ENCODE data around the gene TNS3. TPM values are rescaled to one million over a fixed set of nuclear protein-coding genes. Genes with fewer than 3 reads are reported as not detected.

Gene TNS3
- total RNA-seq, 2 donors from 2014 or later = 2.3 to 2.6 TPM

GRCh38 chr7:47255007-47255406, 326.9 kb downstream of the TNS3 start:
- Mint-ChIP-seq H3K36me3 (ENCODE audit: low read depth) (peaks cover 6% of the 10 kb centered on the region), H3K27me3 (peaks cover 30% of the 10 kb centered on the region), H3K27ac (no peak overlapping the region), H3K4me1 (peaks cover 4% of the 10 kb centered on the region), H3K4me3 (no peak overlapping the region)
- DNase-seq = no peak
- ATAC-seq = no peak
- no peaks in the 10 kb centered on the region for H3K9me3 ChIP-seq (ENCODE audit: control insufficient read depth, low read length, poor library complexity, severe bottlenecking)

GRCh38 chr7:47254081-47254977, 327.6 kb downstream of the TNS3 start:
- ATAC-seq = peak; percentile 71
- Mint-ChIP-seq H3K4me1 (peaks cover 4% of the 10 kb centered on the region), H3K27me3 (peaks cover 30% of the 10 kb centered on the region), H3K36me3 (ENCODE audit: low read depth) (peaks cover 6% of the 10 kb centered on the region), H3K27ac (no peak overlapping the region), H3K4me3 (peak overlapping the region; percentile 72)
- no peaks in the 10 kb centered on the region for H3K9me3 ChIP-seq (ENCODE audit: control insufficient read depth, low read length, poor library complexity, severe bottlenecking)
- peak in 2 of 3 donors; percentile 18 to 26 for DNase-seq

GRCh38 chr7:47253650-47254080, 328.2 kb downstream of the TNS3 start:
- no peak for ATAC-seq
- Mint-ChIP-seq H3K27me3 (peaks cover 30% of the 10 kb centered on the region), H3K27ac (no peak overlapping the region), H3K4me1 (peaks cover 4% of the 10 kb centered on the region), H3K4me3 (peak overlapping the region; percentile 31), H3K36me3 (ENCODE audit: low read depth) (peaks cover 6% of the 10 kb centered on the region)
- DNase-seq = no peak
- H3K9me3 ChIP-seq (ENCODE audit: control insufficient read depth, low read length, poor library complexity, severe bottlenecking) = no peaks in the 10 kb centered on the region

GRCh38 chr7:47252675-47253074, 329.2 kb downstream of the TNS3 start:
- Mint-ChIP-seq H3K27me3 (peaks cover 30% of the 10 kb centered on the region), H3K36me3 (ENCODE audit: low read depth) (peaks cover 4% of the 10 kb centered on the region), H3K27ac (no peak overlapping the region), H3K4me3 (no peak overlapping the region), H3K4me1 (peaks cover 4% of the 10 kb centered on the region)
- no peak for ATAC-seq
- no peaks in the 10 kb centered on the region for H3K9me3 ChIP-seq (ENCODE audit: control insufficient read depth, low read length, poor library complexity, severe bottlenecking)
- no peak for DNase-seq

- H3K4me3 Mint-ChIP-seq = no peak overlapping the region
- peaks cover 7% of the 10 kb centered on the region for H3K27me3 Mint-ChIP-seq
- no peaks in the 10 kb centered on the region for H3K36me3 Mint-ChIP-seq (ENCODE audit: low read depth)
- ATAC-seq (no peak), DNase-seq (no peak)
- no peaks in the 10 kb centered on the region for H3K9me3 ChIP-seq (ENCODE audit: control insufficient read depth, low read length, poor library complexity, severe bottlenecking)
- no peaks in the 10 kb centered on the region for H3K4me1 Mint-ChIP-seq
- H3K27ac Mint-ChIP-seq = no peak overlapping the region
Observed at GRCh38 chr7:47249361-47249760, 332.6 kb downstream of the TNS3 start.

- Mint-ChIP-seq H3K27me3 (peaks cover 6% of the 10 kb centered on the region), H3K4me1 (no peaks in the 10 kb centered on the region), H3K36me3 (ENCODE audit: low read depth) (no peaks in the 10 kb centered on the region), H3K27ac (no peak overlapping the region), H3K4me3 (no peak overlapping the region)
- DNase-seq = no peak
- no peak for ATAC-seq
- H3K9me3 ChIP-seq (ENCODE audit: control insufficient read depth, low read length, poor library complexity, severe bottlenecking) = no peaks in the 10 kb centered on the region
Observed at GRCh38 chr7:47248797-47249196, 333.1 kb downstream of the TNS3 start.

- Mint-ChIP-seq H3K36me3 (ENCODE audit: low read depth) (no peaks in the 10 kb centered on the region), H3K4me3 (no peak overlapping the region), H3K4me1 (no peaks in the 10 kb centered on the region), H3K27me3 (no peaks in the 10 kb centered on the region), H3K27ac (no peak overlapping the region)
- no peak for ATAC-seq
- no peaks in the 10 kb centered on the region for H3K9me3 ChIP-seq (ENCODE audit: control insufficient read depth, low read length, poor library complexity, severe bottlenecking)
- DNase-seq = no peak
Observed at GRCh38 chr7:47247132-47247531, 334.8 kb downstream of the TNS3 start.

GRCh38 chr7:47244692-47245091, 337.2 kb downstream of the TNS3 start:
- ATAC-seq = no peak
- Mint-ChIP-seq H3K4me3 (no peak overlapping the region), H3K27me3 (no peaks in the 10 kb centered on the region), H3K4me1 (no peaks in the 10 kb centered on the region), H3K36me3 (ENCODE audit: low read depth) (no peaks in the 10 kb centered on the region), H3K27ac (no peak overlapping the region)
- DNase-seq = no peak
- H3K9me3 ChIP-seq (ENCODE audit: control insufficient read depth, low read length, poor library complexity, severe bottlenecking) = no peaks in the 10 kb centered on the region

GRCh38 chr7:47241112-47242065, 340.5 kb downstream of the TNS3 start:
- Mint-ChIP-seq H3K27me3 (no peaks in the 10 kb centered on the region), H3K4me3 (no peak overlapping the region), H3K36me3 (ENCODE audit: low read depth) (no peaks in the 10 kb centered on the region), H3K27ac (no peak overlapping the region), H3K4me1 (no peaks in the 10 kb centered on the region)
- no peaks in the 10 kb centered on the region for H3K9me3 ChIP-seq (ENCODE audit: control insufficient read depth, low read length, poor library complexity, severe bottlenecking)
- DNase-seq (no peak), ATAC-seq (no peak)

GRCh38 chr7:47239931-47240421, 341.9 kb downstream of the TNS3 start:
- no peak overlapping the region for H3K4me3 Mint-ChIP-seq
- DNase-seq (no peak), ATAC-seq (no peak)
- no peaks in the 10 kb centered on the region for H3K9me3 ChIP-seq (ENCODE audit: control insufficient read depth, low read length, poor library complexity, severe bottlenecking)
- H3K36me3 Mint-ChIP-seq (ENCODE audit: low read depth) = no peaks in the 10 kb centered on the region
- H3K27me3 Mint-ChIP-seq = no peaks in the 10 kb centered on the region
- no peak overlapping the region for H3K27ac Mint-ChIP-seq
- no peaks in the 10 kb centered on the region for H3K4me1 Mint-ChIP-seq

- Mint-ChIP-seq H3K36me3 (ENCODE audit: low read depth) (no peaks in the 10 kb centered on the region), H3K27ac (no peak overlapping the region), H3K4me3 (no peak overlapping the region), H3K27me3 (no peaks in the 10 kb centered on the region), H3K4me1 (no peaks in the 10 kb centered on the region)
- ATAC-seq (no peak), DNase-seq (no peak)
- no peaks in the 10 kb centered on the region for H3K9me3 ChIP-seq (ENCODE audit: control insufficient read depth, low read length, poor library complexity, severe bottlenecking)
Observed at GRCh38 chr7:47239034-47239433, 342.9 kb downstream of the TNS3 start.

- Mint-ChIP-seq H3K27ac (no peak overlapping the region), H3K4me3 (no peak overlapping the region), H3K27me3 (no peaks in the 10 kb centered on the region), H3K36me3 (ENCODE audit: low read depth) (no peaks in the 10 kb centered on the region), H3K4me1 (no peaks in the 10 kb centered on the region)
- no peak for ATAC-seq
- no peaks in the 10 kb centered on the region for H3K9me3 ChIP-seq (ENCODE audit: control insufficient read depth, low read length, poor library complexity, severe bottlenecking)
- no peak for DNase-seq
Observed at GRCh38 chr7:47236480-47237129, 345.3 kb downstream of the TNS3 start.

GRCh38 chr7:47233996-47234395, 347.9 kb downstream of the TNS3 start:
- no peaks in the 10 kb centered on the region for H3K27me3 Mint-ChIP-seq

More at GRCh38 chr7:47233996-47234395, 347.9 kb downstream of the TNS3 start:
- DNase-seq = no peak
- no peaks in the 10 kb centered on the region for H3K9me3 ChIP-seq (ENCODE audit: control insufficient read depth, low read length, poor library complexity, severe bottlenecking)
- Mint-ChIP-seq H3K27ac (no peak overlapping the region), H3K4me3 (no peak overlapping the region), H3K36me3 (ENCODE audit: low read depth) (no peaks in the 10 kb centered on the region), H3K4me1 (no peaks in the 10 kb centered on the region)
- ATAC-seq = no peak

Measured in T-helper 17 cell (primary cell).